Neural progenitor cell (in vitro differentiated cells): ENCODE measurements around the gene GOLGA8J.

ENCODE experiments used
- EZH2 ChIP-seq: fragments of 200-600 bp; sonication (generic); IDR thresholded peaks from 2 replicates; pipeline ENCODE4 v1.6.1; 2017; ENCODE audit warnings: antibody characterized with exemption, mild to moderate bottlenecking, moderate library complexity
- EZH2phosphoT487 ChIP-seq: fragments of 200-600 bp; sonication (generic); IDR thresholded peaks from 2 replicates; pipeline ENCODE4 v1.6.1; 2017; ENCODE audit warnings: antibody characterized with exemption
- TF ChIP-seq, protein P1 (sequence below): fragments of 200-600 bp; sonication (generic); IDR thresholded peaks from 2 replicates; pipeline ENCODE4 v1.5.1; 2017; ENCODE audit warnings: antibody characterized with exemption, mild to moderate bottlenecking

GRCh38 chr15:30063835-30064546 lies 18.8 kb upstream of the GOLGA8J start:
- TF ChIP-seq EZH2phosphoT487 (no peak), EZH2 (no peak)
- TF ChIP-seq, protein P1, sequence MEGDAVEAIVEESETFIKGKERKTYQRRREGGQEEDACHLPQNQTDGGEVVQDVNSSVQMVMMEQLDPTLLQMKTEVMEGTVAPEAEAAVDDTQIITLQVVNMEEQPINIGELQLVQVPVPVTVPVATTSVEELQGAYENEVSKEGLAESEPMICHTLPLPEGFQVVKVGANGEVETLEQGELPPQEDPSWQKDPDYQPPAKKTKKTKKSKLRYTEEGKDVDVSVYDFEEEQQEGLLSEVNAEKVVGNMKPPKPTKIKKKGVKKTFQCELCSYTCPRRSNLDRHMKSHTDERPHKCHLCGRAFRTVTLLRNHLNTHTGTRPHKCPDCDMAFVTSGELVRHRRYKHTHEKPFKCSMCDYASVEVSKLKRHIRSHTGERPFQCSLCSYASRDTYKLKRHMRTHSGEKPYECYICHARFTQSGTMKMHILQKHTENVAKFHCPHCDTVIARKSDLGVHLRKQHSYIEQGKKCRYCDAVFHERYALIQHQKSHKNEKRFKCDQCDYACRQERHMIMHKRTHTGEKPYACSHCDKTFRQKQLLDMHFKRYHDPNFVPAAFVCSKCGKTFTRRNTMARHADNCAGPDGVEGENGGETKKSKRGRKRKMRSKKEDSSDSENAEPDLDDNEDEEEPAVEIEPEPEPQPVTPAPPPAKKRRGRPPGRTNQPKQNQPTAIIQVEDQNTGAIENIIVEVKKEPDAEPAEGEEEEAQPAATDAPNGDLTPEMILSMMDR = no peak
